ENCODE data around the gene TYSND1. TPM values are rescaled to one million over a fixed set of nuclear protein-coding genes. Genes with fewer than 3 reads are reported as not detected.
"Not testable (repeated sequence)": the region's sequence is repeated elsewhere in the genome, so short reads cannot be mapped to it uniquely, and the experiment has no call there.

Gene TYSND1
- total RNA-seq, 1 experiment from 2014 or later: 23.6 TPM

- H3K9me2 ChIP-seq (replicated peaks; ENCODE audit: insufficient read depth, low read length): no peaks in the 10 kb centered on the region
- no peak overlapping the region for H3K4me2 ChIP-seq (ENCODE audit: low read depth, low read length, poor library complexity, severe bottlenecking)
- no peak for DNase-seq
- no peak overlapping the region for H2AFZ ChIP-seq (ENCODE audit: low read length)
- no peaks in the 10 kb centered on the region for H3K36me3 ChIP-seq (ENCODE audit: insufficient read depth, low read length)
- no peaks in the 10 kb centered on the region for H4K20me1 ChIP-seq (ENCODE audit: insufficient read depth, low read depth, low read length)
- H3K4me3 ChIP-seq (ENCODE audit: low read length): no peak overlapping the region
- H3K4me1 ChIP-seq (ENCODE audit: low read length): no peaks in the 10 kb centered on the region
- H3K9me3 ChIP-seq (ENCODE audit: low read length): no peaks in the 10 kb centered on the region
- H3K27ac ChIP-seq (ENCODE audit: low read length): no peak overlapping the region
- H3K27me3 ChIP-seq (ENCODE audit: low read length): no peaks in the 10 kb centered on the region
- no peak overlapping the region for H3K9ac ChIP-seq (ENCODE audit: low read length)
- H3K79me2 ChIP-seq (ENCODE audit: low read length): no peaks in the 10 kb centered on the region
Measured at GRCh38 chr10:70101668-70102067, 44.8 kb downstream of the TYSND1 start.

DNA sequence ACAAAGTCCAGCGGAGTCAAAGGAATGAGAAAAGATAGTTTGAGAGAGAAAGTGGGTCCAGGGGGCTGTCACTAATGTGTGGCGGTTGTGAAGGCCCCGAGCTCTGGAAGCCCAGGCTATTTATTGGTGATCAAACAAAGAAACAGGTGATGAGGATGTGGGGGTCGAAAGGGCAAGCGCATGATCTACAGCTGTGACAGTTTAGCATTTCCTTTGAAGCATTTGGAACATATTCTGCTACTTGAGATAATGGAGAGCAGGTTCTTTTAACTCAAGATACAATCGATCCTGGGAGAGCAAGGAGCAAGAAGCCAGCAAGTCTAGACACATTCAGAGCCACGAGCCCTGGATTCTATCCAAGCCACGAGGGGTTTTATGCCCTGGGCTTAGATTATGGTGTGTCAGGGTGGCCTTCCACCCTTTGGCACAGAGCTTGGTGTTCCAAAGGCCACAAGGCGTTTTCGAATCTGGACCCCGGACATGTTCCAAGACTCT is 45.4 kb downstream of the TYSND1 start:
- H4K20me1 ChIP-seq (ENCODE audit: insufficient read depth, low read depth, low read length); H3K4me1 ChIP-seq (ENCODE audit: low read length); H3K4me3 ChIP-seq (ENCODE audit: low read length); H3K27ac ChIP-seq (ENCODE audit: low read length); H3K4me2 ChIP-seq (ENCODE audit: low read depth, low read length, poor library complexity, severe bottlenecking); H3K79me2 ChIP-seq (ENCODE audit: low read length); DNase-seq; H3K9ac ChIP-seq (ENCODE audit: low read length); H3K36me3 ChIP-seq (ENCODE audit: insufficient read depth, low read length); H2AFZ ChIP-seq (ENCODE audit: low read length); H3K9me3 ChIP-seq (ENCODE audit: low read length); H3K9me2 ChIP-seq (replicated peaks; ENCODE audit: insufficient read depth, low read length); H3K27me3 ChIP-seq (ENCODE audit: low read length): not testable (repeated sequence)

- no peak for DNase-seq
Measured at GRCh38 chr10:70098271-70098670, 48.2 kb downstream of the TYSND1 start.

DNA sequence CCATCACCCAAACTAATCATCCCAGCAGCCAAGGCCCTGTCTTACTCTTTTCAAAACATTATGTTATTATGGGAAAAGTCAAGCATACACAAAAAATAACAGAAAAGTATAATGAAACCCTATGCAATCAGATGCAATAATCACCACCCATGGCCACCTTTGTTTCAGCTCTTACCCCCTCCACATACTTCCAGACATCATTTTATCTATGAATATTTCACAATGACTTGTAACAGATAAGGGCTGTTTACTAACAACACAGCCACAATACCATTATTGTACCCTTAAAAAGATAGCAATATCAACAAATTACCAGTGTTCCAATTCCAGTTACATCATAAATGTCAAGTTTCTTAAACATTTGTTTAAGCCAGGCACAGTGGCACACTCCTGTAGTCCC is 49.0 kb downstream of the TYSND1 start:
- H3K79me2 ChIP-seq (ENCODE audit: low read length): no peaks in the 10 kb centered on the region
- H4K20me1 ChIP-seq (ENCODE audit: insufficient read depth, low read depth, low read length): no peaks in the 10 kb centered on the region
- no peak overlapping the region for H2AFZ ChIP-seq (ENCODE audit: low read length)
- H3K36me3 ChIP-seq (ENCODE audit: insufficient read depth, low read length): no peaks in the 10 kb centered on the region
- H3K4me1 ChIP-seq (ENCODE audit: low read length): no peaks in the 10 kb centered on the region
- H3K9me2 ChIP-seq (replicated peaks; ENCODE audit: insufficient read depth, low read length): no peaks in the 10 kb centered on the region
- H3K9me3 ChIP-seq (ENCODE audit: low read length): no peaks in the 10 kb centered on the region
- no peak overlapping the region for H3K4me3 ChIP-seq (ENCODE audit: low read length)
- no peaks in the 10 kb centered on the region for H3K27me3 ChIP-seq (ENCODE audit: low read length)
- H3K4me2 ChIP-seq (ENCODE audit: low read depth, low read length, poor library complexity, severe bottlenecking): no peak overlapping the region
- H3K27ac ChIP-seq (ENCODE audit: low read length): no peak overlapping the region
- no peak for DNase-seq
- no peak overlapping the region for H3K9ac ChIP-seq (ENCODE audit: low read length)

More at GRCh38 chr10:70098271-70098670, 48.2 kb downstream of the TYSND1 start:
- no peak overlapping the region for H2AFZ ChIP-seq (ENCODE audit: low read length)
- no peak overlapping the region for H3K4me2 ChIP-seq (ENCODE audit: low read depth, low read length, poor library complexity, severe bottlenecking)
- H3K9me2 ChIP-seq (replicated peaks; ENCODE audit: insufficient read depth, low read length): no peaks in the 10 kb centered on the region
- H3K27me3 ChIP-seq (ENCODE audit: low read length): no peaks in the 10 kb centered on the region
- H3K4me1 ChIP-seq (ENCODE audit: low read length): no peaks in the 10 kb centered on the region
- no peak overlapping the region for H3K27ac ChIP-seq (ENCODE audit: low read length)
- no peaks in the 10 kb centered on the region for H3K79me2 ChIP-seq (ENCODE audit: low read length)
- no peaks in the 10 kb centered on the region for H4K20me1 ChIP-seq (ENCODE audit: insufficient read depth, low read depth, low read length)
- no peaks in the 10 kb centered on the region for H3K36me3 ChIP-seq (ENCODE audit: insufficient read depth, low read length)
- no peak overlapping the region for H3K9ac ChIP-seq (ENCODE audit: low read length)
- no peak overlapping the region for H3K4me3 ChIP-seq (ENCODE audit: low read length)
- no peaks in the 10 kb centered on the region for H3K9me3 ChIP-seq (ENCODE audit: low read length)

DNA sequence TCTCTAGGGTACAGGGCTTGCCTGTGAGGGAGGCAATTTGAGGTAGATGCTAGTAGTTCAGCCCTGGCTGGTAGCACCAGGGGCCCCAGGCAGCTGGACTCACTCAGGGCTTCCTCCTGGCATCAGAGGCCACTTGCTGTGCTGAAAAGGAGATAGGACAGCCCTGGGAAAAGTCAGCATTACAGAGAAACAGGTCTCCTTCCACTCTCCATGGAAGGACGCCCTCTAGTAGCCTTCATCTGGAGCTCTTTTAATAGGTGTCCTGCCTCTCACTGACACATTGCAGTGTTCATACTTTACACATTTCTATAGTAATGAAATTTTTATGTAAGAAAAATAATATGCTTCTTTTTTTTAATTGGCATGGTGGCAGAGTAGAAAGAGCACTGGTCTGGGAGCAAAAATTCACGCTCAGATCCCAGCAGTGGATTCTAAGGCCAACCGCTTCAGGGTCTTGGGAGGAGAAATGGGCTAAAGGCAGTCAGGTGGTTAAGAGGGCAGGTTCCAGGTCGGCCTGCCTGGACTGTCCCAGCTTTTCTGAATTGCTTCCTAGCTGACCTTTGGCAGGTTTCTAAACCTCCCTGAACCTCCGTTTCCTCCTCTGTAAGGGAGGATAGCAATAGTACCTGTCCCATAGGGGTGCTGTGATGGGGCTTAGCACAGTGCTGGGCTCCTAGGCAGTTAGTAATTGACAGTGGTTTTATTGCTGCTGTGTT is 49.6 kb downstream of the TYSND1 start:
- H3K79me2 ChIP-seq (ENCODE audit: low read length): no peaks in the 10 kb centered on the region
- H2AFZ ChIP-seq (ENCODE audit: low read length): no peak overlapping the region
- H3K4me1 ChIP-seq (ENCODE audit: low read length): no peaks in the 10 kb centered on the region
- no peaks in the 10 kb centered on the region for H3K9me2 ChIP-seq (replicated peaks; ENCODE audit: insufficient read depth, low read length)
- no peaks in the 10 kb centered on the region for H3K36me3 ChIP-seq (ENCODE audit: insufficient read depth, low read length)
- no peak overlapping the region for H3K9ac ChIP-seq (ENCODE audit: low read length)
- H4K20me1 ChIP-seq (ENCODE audit: insufficient read depth, low read depth, low read length): no peaks in the 10 kb centered on the region
- DNase-seq: no peak
- H3K4me2 ChIP-seq (ENCODE audit: low read depth, low read length, poor library complexity, severe bottlenecking): no peak overlapping the region
- H3K27me3 ChIP-seq (ENCODE audit: low read length): no peaks in the 10 kb centered on the region
- H3K4me3 ChIP-seq (ENCODE audit: low read length): no peak overlapping the region
- H3K9me3 ChIP-seq (ENCODE audit: low read length): no peaks in the 10 kb centered on the region
- H3K27ac ChIP-seq (ENCODE audit: low read length): no peak overlapping the region

GRCh38 chr10:70096016-70096704 is 50.3 kb downstream of the TYSND1 start:
- H3K4me2 ChIP-seq (ENCODE audit: low read depth, low read length, poor library complexity, severe bottlenecking): no peak overlapping the region
- H3K79me2 ChIP-seq (ENCODE audit: low read length): no peaks in the 10 kb centered on the region
- H4K20me1 ChIP-seq (ENCODE audit: insufficient read depth, low read depth, low read length): no peaks in the 10 kb centered on the region
- H3K9me2 ChIP-seq (replicated peaks; ENCODE audit: insufficient read depth, low read length): no peaks in the 10 kb centered on the region
- no peaks in the 10 kb centered on the region for H3K4me1 ChIP-seq (ENCODE audit: low read length)
- no peak overlapping the region for H2AFZ ChIP-seq (ENCODE audit: low read length)
- no peak for DNase-seq
- no peaks in the 10 kb centered on the region for H3K36me3 ChIP-seq (ENCODE audit: insufficient read depth, low read length)
- H3K4me3 ChIP-seq (ENCODE audit: low read length): no peak overlapping the region
- no peak overlapping the region for H3K27ac ChIP-seq (ENCODE audit: low read length)
- H3K9me3 ChIP-seq (ENCODE audit: low read length): no peaks in the 10 kb centered on the region
- H3K27me3 ChIP-seq (ENCODE audit: low read length): no peaks in the 10 kb centered on the region
- no peak overlapping the region for H3K9ac ChIP-seq (ENCODE audit: low read length)

GRCh38 chr10:70094250-70094649 is 52.2 kb downstream of the TYSND1 start:
- no peaks in the 10 kb centered on the region for H3K4me1 ChIP-seq (ENCODE audit: low read length)
- no peaks in the 10 kb centered on the region for H3K36me3 ChIP-seq (ENCODE audit: insufficient read depth, low read length)
- H3K79me2 ChIP-seq (ENCODE audit: low read length): no peaks in the 10 kb centered on the region
- no peaks in the 10 kb centered on the region for H3K9me2 ChIP-seq (replicated peaks; ENCODE audit: insufficient read depth, low read length)
- H3K27me3 ChIP-seq (ENCODE audit: low read length): no peaks in the 10 kb centered on the region
- H3K27ac ChIP-seq (ENCODE audit: low read length): no peak overlapping the region
- no peak overlapping the region for H3K4me2 ChIP-seq (ENCODE audit: low read depth, low read length, poor library complexity, severe bottlenecking)
- no peak overlapping the region for H3K4me3 ChIP-seq (ENCODE audit: low read length)
- H3K9me3 ChIP-seq (ENCODE audit: low read length): no peaks in the 10 kb centered on the region
- H3K9ac ChIP-seq (ENCODE audit: low read length): no peak overlapping the region
- no peaks in the 10 kb centered on the region for H4K20me1 ChIP-seq (ENCODE audit: insufficient read depth, low read depth, low read length)
- H2AFZ ChIP-seq (ENCODE audit: low read length): no peak overlapping the region
- DNase-seq: no peak

GRCh38 chr10:70093335-70093944 is 53.1 kb downstream of the TYSND1 start:
- Histone ChIP-seq H3K9me3 (ENCODE audit: low read length) (no peaks in the 10 kb centered on the region), H3K27me3 (ENCODE audit: low read length) (no peaks in the 10 kb centered on the region), H4K20me1 (ENCODE audit: insufficient read depth, low read depth, low read length) (no peaks in the 10 kb centered on the region), H3K4me3 (ENCODE audit: low read length) (no peak overlapping the region), H3K79me2 (ENCODE audit: low read length) (no peaks in the 10 kb centered on the region), H2AFZ (ENCODE audit: low read length) (no peak overlapping the region), H3K36me3 (ENCODE audit: insufficient read depth, low read length) (no peaks in the 10 kb centered on the region), H3K27ac (ENCODE audit: low read length) (no peak overlapping the region), H3K4me1 (ENCODE audit: low read length) (no peaks in the 10 kb centered on the region), H3K9me2 (replicated peaks; ENCODE audit: insufficient read depth, low read length) (no peaks in the 10 kb centered on the region), H3K9ac (ENCODE audit: low read length) (no peak overlapping the region), H3K4me2 (ENCODE audit: low read depth, low read length, poor library complexity, severe bottlenecking) (no peak overlapping the region)
- no peak for DNase-seq
